Calu3 (cell line): ENCODE measurements around the gene KIF3B. TPM values are rescaled to one million over a fixed set of nuclear protein-coding genes. Genes with fewer than 3 reads are reported as not detected.
"Not testable (repeated sequence)": the region's sequence is repeated elsewhere in the genome, so short reads cannot be mapped to it uniquely, and the experiment has no call there.

Experiments used
- BruUV-seq: library from RNA; stranded (reverse); fragments of 400-500 nt; replicated peaks from 2 replicates; lab custom pipeline; 2021; lab: Mats Ljungman, UMichigan
- CTCF ChIA-PET: fragments of 300-600 bp; sonication (Branson Sonifier 250); formaldehyde crosslinking; loops from one replicate; lab custom pipeline; 2022; ENCODE audit warnings: antibody characterized with exemption; lab: Charles Lee
- DNase-seq: peaks from one replicate; pipeline ENCODE4 v3.0.0; 2022
- H3K27ac Mint-ChIP-seq: one replicate; pipeline ENCODE4 v1.8.0; 2022; ENCODE audit warnings: mixed read lengths; ENCODE audit not compliant: unreplicated experiment
- H3K27me3 Mint-ChIP-seq: one replicate; pipeline ENCODE4 v1.8.0; 2022; ENCODE audit warnings: mixed read lengths; ENCODE audit not compliant: unreplicated experiment
- H3K36me3 Mint-ChIP-seq: one replicate; pipeline ENCODE4 v1.8.0; 2022; ENCODE audit warnings: mild to moderate bottlenecking, moderate library complexity, mixed read lengths; ENCODE audit not compliant: insufficient read depth, unreplicated experiment
- H3K4me1 Mint-ChIP-seq: one replicate; pipeline ENCODE4 v1.8.0; 2022; ENCODE audit warnings: mild to moderate bottlenecking, low read depth, mixed read lengths; ENCODE audit not compliant: unreplicated experiment
- H3K4me3 Mint-ChIP-seq: one replicate; pipeline ENCODE4 v1.8.0; 2022; ENCODE audit warnings: mild to moderate bottlenecking, low read depth, moderate library complexity, mixed read lengths; ENCODE audit not compliant: unreplicated experiment
- H3K9me3 Mint-ChIP-seq: one replicate; pipeline ENCODE4 v1.8.0; 2022; ENCODE audit warnings: low read depth, mixed read lengths; ENCODE audit not compliant: unreplicated experiment
- intact Hi-C: fragments of 100-400 bp; cut with micrococcal nuclease; formaldehyde crosslinking; loops from one replicate; pipeline ENCODE4 v1.10.0; 2022; ENCODE audit not compliant: unreplicated experiment
- total RNA-seq: library from RNA; stranded (reverse); gene quantifications from 2 replicates; pipeline ENCODE4 v1.2.3, GENCODE V29; 2022
- TF ChIP-seq, protein P1 (sequence below): fragments of 200-600 bp; IDR thresholded peaks from one replicate; pipeline ENCODE4 v1.8.0; 2022; ENCODE audit warnings: antibody characterized with exemption; ENCODE audit not compliant: unreplicated experiment

Gene KIF3B
- total RNA-seq, 1 experiment from 2014 or later: 51.2 TPM

- Mint-ChIP-seq H3K4me3 (no peak overlapping the region), H3K27me3 (no peaks in the 10 kb centered on the region), H3K9me3 (no peaks in the 10 kb centered on the region), H3K36me3 (peaks cover under 1% of the 10 kb centered on the region), H3K4me1 (peaks cover 32% of the 10 kb centered on the region), H3K27ac (no peak overlapping the region)
- DNase-seq: no peak
- BruUV-seq: no TSS peak
- CTCF ChIA-PET: no interaction called here
- TF ChIP-seq, protein P1, sequence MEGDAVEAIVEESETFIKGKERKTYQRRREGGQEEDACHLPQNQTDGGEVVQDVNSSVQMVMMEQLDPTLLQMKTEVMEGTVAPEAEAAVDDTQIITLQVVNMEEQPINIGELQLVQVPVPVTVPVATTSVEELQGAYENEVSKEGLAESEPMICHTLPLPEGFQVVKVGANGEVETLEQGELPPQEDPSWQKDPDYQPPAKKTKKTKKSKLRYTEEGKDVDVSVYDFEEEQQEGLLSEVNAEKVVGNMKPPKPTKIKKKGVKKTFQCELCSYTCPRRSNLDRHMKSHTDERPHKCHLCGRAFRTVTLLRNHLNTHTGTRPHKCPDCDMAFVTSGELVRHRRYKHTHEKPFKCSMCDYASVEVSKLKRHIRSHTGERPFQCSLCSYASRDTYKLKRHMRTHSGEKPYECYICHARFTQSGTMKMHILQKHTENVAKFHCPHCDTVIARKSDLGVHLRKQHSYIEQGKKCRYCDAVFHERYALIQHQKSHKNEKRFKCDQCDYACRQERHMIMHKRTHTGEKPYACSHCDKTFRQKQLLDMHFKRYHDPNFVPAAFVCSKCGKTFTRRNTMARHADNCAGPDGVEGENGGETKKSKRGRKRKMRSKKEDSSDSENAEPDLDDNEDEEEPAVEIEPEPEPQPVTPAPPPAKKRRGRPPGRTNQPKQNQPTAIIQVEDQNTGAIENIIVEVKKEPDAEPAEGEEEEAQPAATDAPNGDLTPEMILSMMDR: no peak
- intact Hi-C loops: no loop called here
Measured at GRCh38 chr20:32352121-32352720, 74.8 kb downstream of the KIF3B start.

GRCh38 chr20:32353848-32354496 lies 76.5 kb downstream of the KIF3B start:
- no peak for DNase-seq
- Mint-ChIP-seq H3K27me3 (no peaks in the 10 kb centered on the region), H3K27ac (no peak overlapping the region), H3K36me3 (peaks cover 18% of the 10 kb centered on the region), H3K4me3 (no peak overlapping the region), H3K4me1 (peaks cover 36% of the 10 kb centered on the region), H3K9me3 (no peaks in the 10 kb centered on the region)
- TF ChIP-seq, protein P1: no peak
- BruUV-seq: no TSS peak
- intact Hi-C loops: no loop called here
- CTCF ChIA-PET: interaction anchor here (0.7 kb wide), 1 partner anchor 16 kb away, joined by 3 read pairs; no protein-coding TSS in a partner anchor

DNA sequence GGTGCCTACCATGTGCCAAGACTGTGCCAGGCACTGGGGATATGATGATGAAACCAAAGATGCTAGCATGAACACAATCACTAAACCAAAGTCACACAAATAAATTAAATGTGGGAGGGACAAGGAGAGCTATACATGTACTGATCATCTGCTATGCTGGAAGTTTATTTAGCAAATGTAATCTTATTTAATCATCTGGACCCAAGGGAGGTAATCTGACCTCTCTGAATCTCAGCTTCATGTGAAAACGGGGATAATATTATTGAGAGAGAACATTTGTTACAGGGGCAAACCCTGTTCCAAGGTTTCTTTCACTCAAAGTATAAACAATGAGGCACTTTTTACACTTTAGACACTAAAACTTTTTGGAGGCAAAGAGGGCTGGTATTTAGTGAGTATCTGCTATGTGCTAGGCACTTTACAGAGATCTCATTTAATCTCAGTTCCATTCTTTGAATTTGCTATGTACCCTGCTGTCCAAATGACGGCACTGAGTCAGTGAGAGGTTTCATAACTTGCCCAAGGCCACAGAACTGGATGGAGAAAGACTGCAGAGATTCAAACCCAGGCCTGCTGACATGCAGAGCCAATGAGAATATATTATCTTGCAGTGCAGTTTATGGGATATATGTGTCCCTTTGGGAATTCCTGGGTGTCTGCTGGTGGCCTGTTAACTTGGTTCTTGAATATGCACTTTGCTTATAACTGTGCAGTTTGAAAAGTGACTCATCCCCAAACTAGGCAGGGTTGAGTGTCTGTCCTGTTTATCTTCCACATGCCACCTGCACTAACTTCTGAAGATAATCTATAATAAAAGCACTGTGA lies 77.4 kb downstream of the KIF3B start:
- Mint-ChIP-seq H3K4me3 (no peak overlapping the region), H3K27me3 (no peaks in the 10 kb centered on the region), H3K4me1 (peaks cover 44% of the 10 kb centered on the region), H3K9me3 (no peaks in the 10 kb centered on the region), H3K36me3 (peaks cover 27% of the 10 kb centered on the region), H3K27ac (no peak overlapping the region)
- DNase-seq: no peak
- no TSS peak for BruUV-seq
- intact Hi-C loops: loop anchor here (5.0 kb wide), 1 partner anchor 122 kb away; no protein-coding TSS in a partner anchor
- CTCF ChIA-PET: interaction anchor here (0.7 kb wide), 1 partner anchor 17 kb away, joined by 3 read pairs; no protein-coding TSS in a partner anchor
- TF ChIP-seq, protein P1: no peak

- intact Hi-C loops: loop anchor here (5.0 kb wide), 1 partner anchor 122 kb away; no protein-coding TSS in a partner anchor
- Mint-ChIP-seq H3K27me3 (no peaks in the 10 kb centered on the region), H3K9me3 (no peaks in the 10 kb centered on the region), H3K36me3 (peaks cover 31% of the 10 kb centered on the region), H3K27ac (no peak overlapping the region), H3K4me1 (peaks cover 49% of the 10 kb centered on the region), H3K4me3 (no peak overlapping the region)
- DNase-seq: no peak
- no TSS peak for BruUV-seq
- CTCF ChIA-PET: no interaction called here
- TF ChIP-seq, protein P1: no peak
Measured at GRCh38 chr20:32355417-32355841, 78.0 kb downstream of the KIF3B start.

- Mint-ChIP-seq H3K36me3 (peaks cover 31% of the 10 kb centered on the region), H3K4me1 (peaks cover 49% of the 10 kb centered on the region)
- H3K27ac Mint-ChIP-seq, H3K27me3 Mint-ChIP-seq, BruUV-seq, H3K9me3 Mint-ChIP-seq, H3K4me3 Mint-ChIP-seq, DNase-seq: not testable (repeated sequence)
- CTCF ChIA-PET: interaction anchor here (0.5 to 0.6 kb wide), 2 partner anchors 464 to 467 kb away, joined by 3 read pairs; partner anchors contain the start of gene MAPRE1
- intact Hi-C loops: loop anchor here (2.0 to 5.0 kb wide), 2 partner anchors 29 to 121 kb away; no protein-coding TSS in a partner anchor
Measured at GRCh38 chr20:32355907-32356621, 78.6 kb downstream of the KIF3B start.
